Caco-2 (cell line): ENCODE measurements around the gene PARVG. TPM values are rescaled to one million over a fixed set of nuclear protein-coding genes. Genes with fewer than 3 reads are reported as not detected.

Experiments
- BruUV-seq: library from RNA; stranded (reverse); fragments of 400-500 nt; replicated peaks from 2 replicates; lab custom pipeline; 2021; lab: Mats Ljungman, UMichigan
- CTCF ChIA-PET: fragments of 300-600 bp; sonication (Branson Sonifier 250); formaldehyde crosslinking; loops from one replicate; lab custom pipeline; 2022; ENCODE audit warnings: antibody characterized with exemption; lab: Charles Lee
- POLR2A ChIA-PET: fragments of 300-600 bp; sonication (Branson Sonifier 250); formaldehyde crosslinking; loops from one replicate; lab custom pipeline; 2022; ENCODE audit warnings: antibody characterized with exemption; lab: Charles Lee
- DNase-seq, 2 experiments: peaks; one replicate each; pipeline versions ENCODE4 v3.0.0 to v3.0.0-alpha.2; 2020 to 2022
- H3K27me3 ChIP-seq: replicated peaks from 2 replicates; pipeline ENCODE4 v1.6.0; 2011; ENCODE audit warnings: low read length; ENCODE audit not compliant: control insufficient read depth, insufficient read depth
- H3K36me3 ChIP-seq: 2 replicates; pipeline ENCODE4 v1.5.1; 2011; ENCODE audit warnings: low read length; ENCODE audit not compliant: control insufficient read depth, insufficient read depth
- H3K4me1 ChIP-seq: fragments of 250-450 bp; sonication (Bioruptor Pico); 2 replicates; pipeline ENCODE4 v1.5.1; 2020; ENCODE audit warnings: mild to moderate bottlenecking
- H3K4me3 ChIP-seq: 2 replicates; pipeline ENCODE4 v1.5.1; 2011; ENCODE audit warnings: low read depth, mild to moderate bottlenecking, control low read depth, low read length
- H3K9me3 ChIP-seq: fragments of 250-450 bp; sonication (Bioruptor Pico); 2 replicates; pipeline ENCODE4 v1.5.1; 2020; ENCODE audit warnings: mild to moderate bottlenecking, moderate library complexity
- H3K27ac Mint-ChIP-seq: one replicate; pipeline ENCODE4 v1.8.0; 2022; ENCODE audit warnings: mixed read lengths; ENCODE audit not compliant: unreplicated experiment
- H3K27me3 Mint-ChIP-seq: one replicate; pipeline ENCODE4 v1.8.0; 2022; ENCODE audit warnings: mixed read lengths; ENCODE audit not compliant: insufficient read depth, unreplicated experiment
- H3K36me3 Mint-ChIP-seq: one replicate; pipeline ENCODE4 v1.8.0; 2022; ENCODE audit warnings: mild to moderate bottlenecking, mixed read lengths; ENCODE audit not compliant: insufficient read depth, unreplicated experiment
- H3K4me1 Mint-ChIP-seq: one replicate; pipeline ENCODE4 v1.8.0; 2022; ENCODE audit warnings: low read depth, mixed read lengths; ENCODE audit not compliant: unreplicated experiment
- H3K4me3 Mint-ChIP-seq: one replicate; pipeline ENCODE4 v1.8.0; 2022; ENCODE audit warnings: mild to moderate bottlenecking, moderate library complexity, mixed read lengths; ENCODE audit not compliant: unreplicated experiment
- H3K9me3 Mint-ChIP-seq: one replicate; pipeline ENCODE4 v1.8.0; 2022; ENCODE audit warnings: mixed read lengths; ENCODE audit not compliant: unreplicated experiment
- CTCF ChIP-seq, 2 experiments: fragments of 200-600 bp in 1 of 2; IDR thresholded peaks; 1 replicate in 1 of 2; 2 replicates in 1 of 2; pipeline versions ENCODE4 v1.5.1 to v1.8.0; 2011 to 2022; ENCODE audit warnings: antibody characterized with exemption in 1 of 2, control low read depth in 1 of 2, inconsistent platforms in 1 of 2, low read depth in 1 of 2, low read length in 1 of 2, mild to moderate bottlenecking in 1 of 2, moderate library complexity in 1 of 2; ENCODE audit not compliant: insufficient read depth in 1 of 2, severe bottlenecking in 1 of 2, unreplicated experiment in 1 of 2
- intact Hi-C: fragments of 100-400 bp; cut with micrococcal nuclease; formaldehyde crosslinking; loops from one replicate; pipeline ENCODE4 v1.10.0; 2022; ENCODE audit not compliant: unreplicated experiment
- total RNA-seq: library from RNA; stranded (reverse); gene quantifications from 2 replicates; pipeline ENCODE4 v1.2.3, GENCODE V29; 2022

Gene PARVG
- total RNA-seq, 1 experiment from 2014 or later = not detected

DNA sequence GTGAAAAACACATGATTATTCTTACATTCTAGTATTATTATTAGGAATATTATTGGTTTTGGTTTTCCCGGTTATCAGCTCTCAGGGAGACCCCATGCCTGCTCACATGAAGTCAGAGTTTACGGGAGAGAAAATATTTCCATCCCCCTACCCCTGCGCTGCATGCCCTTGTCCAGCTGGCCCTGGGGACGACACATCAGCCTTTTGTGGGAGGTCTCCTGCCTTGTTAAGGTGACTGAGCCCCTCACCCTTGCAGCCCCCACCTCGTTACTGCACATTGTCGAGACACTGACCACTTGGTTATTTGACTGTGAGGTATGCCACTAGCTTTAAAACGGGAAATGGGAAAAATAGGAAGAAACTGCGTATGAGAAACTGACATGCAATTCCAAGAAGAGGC lies 63.0 kb downstream of the PARVG start:
- Histone ChIP-seq H3K4me1 (no peaks in the 10 kb centered on the region), H3K27me3 (no peaks in the 10 kb centered on the region), H3K9me3 (no peaks in the 10 kb centered on the region), H3K4me3 (no peak overlapping the region), H3K36me3 (no peaks in the 10 kb centered on the region)
- ChIA-PET CTCF (no interaction called here), POLR2A (no interaction called here)
- Mint-ChIP-seq H3K4me3 (no peak overlapping the region), H3K27me3 (peaks cover 26% of the 10 kb centered on the region), H3K9me3 (no peaks in the 10 kb centered on the region), H3K36me3 (no peaks in the 10 kb centered on the region), H3K4me1 (no peaks in the 10 kb centered on the region), H3K27ac (no peak overlapping the region)
- DNase-seq = no peak
- no peak for TF ChIP-seq CTCF (IDR thresholded peaks at IDR 0.05; ENCODE audit: insufficient read depth in 1 of 2, low read depth in 1 of 2, low read length in 1 of 2, severe bottlenecking in 1 of 2, unreplicated experiment in 1 of 2)
- intact Hi-C loops = no loop called here
- BruUV-seq = no TSS peak

- BruUV-seq = no TSS peak
- ChIA-PET POLR2A (no interaction called here), CTCF (no interaction called here)
- Histone ChIP-seq H3K4me1 (no peaks in the 10 kb centered on the region), H3K27me3 (no peaks in the 10 kb centered on the region), H3K9me3 (no peaks in the 10 kb centered on the region), H3K36me3 (no peaks in the 10 kb centered on the region), H3K4me3 (no peak overlapping the region)
- H3K27ac Mint-ChIP-seq = no peak overlapping the region
- no peak overlapping the region for H3K4me3 Mint-ChIP-seq
- DNase-seq = no peak
- H3K4me1 Mint-ChIP-seq = no peaks in the 10 kb centered on the region
- intact Hi-C loops = no loop called here
- H3K9me3 Mint-ChIP-seq = peaks cover 2% of the 10 kb centered on the region
- H3K27me3 Mint-ChIP-seq = peaks cover 26% of the 10 kb centered on the region
- H3K36me3 Mint-ChIP-seq = no peaks in the 10 kb centered on the region
- no peak for TF ChIP-seq CTCF (IDR thresholded peaks at IDR 0.05; ENCODE audit: insufficient read depth in 1 of 2, low read depth in 1 of 2, low read length in 1 of 2, severe bottlenecking in 1 of 2, unreplicated experiment in 1 of 2)
Measured at GRCh38 chr22:44244265-44244822, 63.6 kb downstream of the PARVG start.

DNA sequence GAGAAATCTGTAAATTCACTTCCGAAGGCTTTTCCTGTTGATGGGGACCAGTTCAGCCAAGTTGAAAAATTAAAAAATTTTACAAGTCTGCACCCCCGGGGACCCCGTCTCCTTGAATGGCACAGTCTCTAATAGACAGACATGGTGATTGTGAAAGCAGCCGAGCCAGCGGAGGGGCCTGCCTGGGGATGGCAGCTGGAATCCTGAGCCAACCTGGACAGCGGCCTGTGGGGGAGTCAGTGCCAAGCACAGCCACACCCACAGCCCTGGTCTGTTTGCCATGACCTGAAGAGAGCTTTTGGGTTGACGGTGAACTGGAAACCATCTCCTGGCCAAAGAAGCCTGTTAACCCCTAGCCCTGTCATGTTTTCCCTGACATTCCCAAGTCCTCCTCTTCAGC lies 64.7 kb downstream of the PARVG start:
- no peak for DNase-seq
- BruUV-seq = no TSS peak
- Mint-ChIP-seq H3K9me3 (peaks cover 13% of the 10 kb centered on the region), H3K27ac (no peak overlapping the region), H3K36me3 (no peaks in the 10 kb centered on the region), H3K4me1 (no peaks in the 10 kb centered on the region), H3K4me3 (no peak overlapping the region), H3K27me3 (peaks cover 26% of the 10 kb centered on the region)
- Histone ChIP-seq H3K9me3 (no peaks in the 10 kb centered on the region), H3K36me3 (no peaks in the 10 kb centered on the region), H3K27me3 (no peaks in the 10 kb centered on the region), H3K4me3 (no peak overlapping the region), H3K4me1 (no peaks in the 10 kb centered on the region)
- intact Hi-C loops = no loop called here
- ChIA-PET POLR2A (no interaction called here), CTCF (no interaction called here)
- no peak for TF ChIP-seq CTCF (IDR thresholded peaks at IDR 0.05; ENCODE audit: insufficient read depth in 1 of 2, low read depth in 1 of 2, low read length in 1 of 2, severe bottlenecking in 1 of 2, unreplicated experiment in 1 of 2)
